Measurements from ENCODE around the gene PROSER2. TPM values are rescaled to one million over a fixed set of nuclear protein-coding genes. Genes with fewer than 3 reads are reported as not detected.

The PROSER2 gene
- total and polyA plus RNA-seq, 8 donors = 1.3 to 16.2 (median 5.7) TPM; not detected in 1

DNA sequence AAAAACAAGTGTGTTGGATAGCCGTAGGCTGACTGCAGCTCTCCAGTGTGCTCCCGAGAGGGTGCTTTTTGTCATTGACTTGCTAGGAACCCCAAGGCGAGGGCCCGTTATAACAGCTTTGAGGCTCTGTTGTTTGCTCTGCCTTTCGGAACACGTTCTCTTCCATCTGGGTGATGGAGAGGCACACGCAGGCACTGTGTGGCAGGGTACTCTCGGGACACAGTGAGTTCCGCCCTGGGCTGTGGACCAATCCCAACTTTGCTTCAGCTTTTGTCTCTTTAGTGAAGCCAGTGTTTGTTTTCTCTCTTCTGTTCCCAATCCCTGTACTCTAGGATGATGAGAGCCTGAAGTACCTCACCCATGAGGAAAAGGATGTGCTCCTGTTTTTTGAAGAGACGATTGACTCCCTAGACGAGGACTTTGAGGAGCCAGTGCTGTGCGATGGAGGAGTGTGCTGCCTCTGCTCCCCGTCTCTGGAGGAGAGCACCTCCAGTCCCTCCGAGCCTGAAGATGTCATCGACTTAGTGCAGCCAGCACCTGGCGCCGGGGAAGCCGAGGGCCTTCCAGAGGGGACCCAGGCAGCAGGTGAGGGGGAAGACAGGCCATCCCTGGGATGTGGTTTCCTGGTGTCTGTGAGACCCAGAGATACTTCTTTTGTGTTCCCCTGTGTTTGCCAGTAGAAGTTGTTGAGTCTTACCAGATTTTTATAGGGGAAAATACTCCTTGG is 43.2 kb downstream of the PROSER2 start:
- peaks cover 0 to 17% (median 0%) of the 10 kb centered on the region in 3 donors for H3K27me3 ChIP-seq
- intact Hi-C loops (cut with DNase I; ENCODE audit: low total_unique reads) = no loop called here
- peaks cover 0 to 15% (median 7%) of the 10 kb centered on the region in 4 donors for H3K4me1 ChIP-seq
- H3K9me3 ChIP-seq = no peaks in the 10 kb centered on the region
- WGBS, 5 donors = 93 to 96% (median 94%) methylated on average over 17 to 18 of the region's 18 CpGs
- TF ChIP-seq POLR2AphosphoS5 (IDR thresholded peaks at IDR 0.05) (no peak), POLR2A (IDR thresholded peaks at IDR 0.05) (no peak), EP300 (IDR thresholded peaks at IDR 0.05) (no peak)
- TF ChIP-seq, protein P1, sequence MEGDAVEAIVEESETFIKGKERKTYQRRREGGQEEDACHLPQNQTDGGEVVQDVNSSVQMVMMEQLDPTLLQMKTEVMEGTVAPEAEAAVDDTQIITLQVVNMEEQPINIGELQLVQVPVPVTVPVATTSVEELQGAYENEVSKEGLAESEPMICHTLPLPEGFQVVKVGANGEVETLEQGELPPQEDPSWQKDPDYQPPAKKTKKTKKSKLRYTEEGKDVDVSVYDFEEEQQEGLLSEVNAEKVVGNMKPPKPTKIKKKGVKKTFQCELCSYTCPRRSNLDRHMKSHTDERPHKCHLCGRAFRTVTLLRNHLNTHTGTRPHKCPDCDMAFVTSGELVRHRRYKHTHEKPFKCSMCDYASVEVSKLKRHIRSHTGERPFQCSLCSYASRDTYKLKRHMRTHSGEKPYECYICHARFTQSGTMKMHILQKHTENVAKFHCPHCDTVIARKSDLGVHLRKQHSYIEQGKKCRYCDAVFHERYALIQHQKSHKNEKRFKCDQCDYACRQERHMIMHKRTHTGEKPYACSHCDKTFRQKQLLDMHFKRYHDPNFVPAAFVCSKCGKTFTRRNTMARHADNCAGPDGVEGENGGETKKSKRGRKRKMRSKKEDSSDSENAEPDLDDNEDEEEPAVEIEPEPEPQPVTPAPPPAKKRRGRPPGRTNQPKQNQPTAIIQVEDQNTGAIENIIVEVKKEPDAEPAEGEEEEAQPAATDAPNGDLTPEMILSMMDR (IDR thresholded peaks at IDR 0.05) = no peak
- no peak for DNase-seq
- H3K4me3 ChIP-seq = no peak overlapping the region
- no peak overlapping the region for H3K27ac ChIP-seq
- H3K36me3 ChIP-seq = peaks cover 0 to 56% (median 45%) of the 10 kb centered on the region in 4 donors

DNA sequence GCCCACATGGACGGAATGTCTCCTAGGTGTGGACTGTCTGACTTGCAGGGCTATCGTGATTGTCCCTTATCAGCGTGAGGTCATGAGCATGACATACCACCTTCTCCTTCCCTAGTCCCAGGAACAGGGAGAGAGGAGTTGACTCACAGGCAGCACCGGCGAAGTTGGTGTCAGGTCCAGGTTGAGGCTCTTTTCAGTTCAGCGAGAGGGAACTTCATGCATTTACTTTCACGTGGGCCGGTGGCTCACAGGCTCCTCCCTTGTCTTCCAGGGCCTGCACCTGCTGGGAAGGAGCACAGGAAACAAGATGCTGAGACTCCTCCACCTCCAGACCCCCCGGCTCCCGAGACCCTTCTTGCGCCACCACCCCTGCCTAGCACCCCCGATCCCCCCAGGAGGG is 46.1 kb downstream of the PROSER2 start:
- Histone ChIP-seq H3K4me1 (peaks cover 2 to 21% (median 10%) of the 10 kb centered on the region in 4 donors), H3K27me3 (peaks cover 0 to 17% (median 0%) of the 10 kb centered on the region in 3 donors), H3K36me3 (peaks cover 0 to 43% (median 33%) of the 10 kb centered on the region in 4 donors), H3K27ac (no peak overlapping the region), H3K4me3 (peak overlapping the region in 1 of 4 donors; percentile 35), H3K9me3 (no peaks in the 10 kb centered on the region)
- intact Hi-C loops (cut with DNase I; ENCODE audit: low total_unique reads) = no loop called here
- no peak for DNase-seq
- no peak for TF ChIP-seq POLR2A (IDR thresholded peaks at IDR 0.05)
- no peak for TF ChIP-seq POLR2AphosphoS5 (IDR thresholded peaks at IDR 0.05)
- no peak for TF ChIP-seq EP300 (IDR thresholded peaks at IDR 0.05)
- TF ChIP-seq, protein P1 (IDR thresholded peaks at IDR 0.05) = no peak
- 81 to 92% (median 88%) methylated on average over 9 to 12 of the region's 12 CpGs for WGBS, 5 donors

DNA sequence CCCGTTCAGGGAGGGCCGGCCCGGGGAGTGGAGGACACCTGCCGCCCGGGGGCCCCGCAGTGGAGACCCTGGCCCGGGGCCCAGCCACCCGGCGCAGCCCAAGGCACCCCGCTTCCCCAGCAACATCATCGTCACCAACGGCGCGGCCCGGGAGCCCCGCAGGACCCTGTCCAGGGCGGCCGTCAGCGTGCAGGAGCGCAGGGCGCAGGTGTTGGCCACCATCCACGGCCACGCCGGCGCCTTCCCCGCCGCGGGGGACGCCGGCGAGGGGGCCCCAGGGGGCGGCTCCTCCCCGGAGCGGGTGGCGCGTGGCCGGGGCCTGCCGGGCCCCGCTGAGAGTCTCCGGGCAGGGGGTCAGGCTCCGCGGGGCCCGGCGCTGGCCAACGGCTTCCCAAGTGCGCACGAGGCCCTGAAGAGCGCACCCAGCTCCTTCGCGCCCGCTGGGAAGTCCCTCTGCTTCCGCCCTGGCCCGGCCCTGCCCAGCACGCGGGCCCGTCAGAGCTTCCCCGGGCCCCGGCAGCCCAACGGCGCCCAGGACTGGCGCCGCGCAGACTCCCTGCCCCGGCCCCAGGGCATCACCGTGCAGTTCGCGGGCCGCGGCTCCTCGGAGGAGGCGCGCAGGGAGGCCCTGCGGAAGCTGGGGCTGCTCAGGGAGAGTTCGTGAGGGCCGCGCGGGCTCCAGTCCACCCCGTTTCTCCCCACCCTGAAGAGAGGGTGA is 46.7 kb downstream of the PROSER2 start:
- Histone ChIP-seq H3K4me3 (peak overlapping the region; percentile 13 to 35 (median 26)), H3K9me3 (no peaks in the 10 kb centered on the region), H3K27ac (no peak overlapping the region), H3K27me3 (peaks cover 0 to 17% (median 0%) of the 10 kb centered on the region in 3 donors), H3K36me3 (peaks cover 0 to 43% (median 33%) of the 10 kb centered on the region in 4 donors), H3K4me1 (peaks cover 9 to 28% (median 17%) of the 10 kb centered on the region in 4 donors)
- intact Hi-C loops (cut with DNase I; ENCODE audit: low total_unique reads) = no loop called here
- TF ChIP-seq POLR2AphosphoS5 (IDR thresholded peaks at IDR 0.05) = no peak
- no peak for TF ChIP-seq EP300 (IDR thresholded peaks at IDR 0.05)
- TF ChIP-seq, protein P1 (IDR thresholded peaks at IDR 0.05) = no peak
- no peak for TF ChIP-seq POLR2A (IDR thresholded peaks at IDR 0.05)
- 56 to 77% (median 66%) methylated on average over 27 to 78 of the region's 78 CpGs for WGBS, 5 donors
- DNase-seq = peak in 1 of 2 donors; percentile 68

DNA sequence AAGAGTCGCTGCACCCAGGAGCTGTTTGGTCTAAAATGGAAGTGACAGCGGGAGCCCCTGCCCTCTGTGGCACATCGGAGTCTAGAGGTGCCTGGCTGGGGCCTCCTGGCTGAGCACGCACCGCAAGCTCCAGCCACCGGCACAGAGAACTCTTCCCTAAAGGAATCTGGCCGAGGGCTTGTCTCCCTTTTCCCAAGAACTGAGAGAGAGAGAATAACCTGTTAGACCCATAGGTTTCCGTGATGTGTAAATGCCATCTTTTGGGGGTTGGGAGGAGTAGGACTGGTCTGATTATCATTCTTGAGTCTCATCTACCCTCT is 47.3 kb downstream of the PROSER2 start:
- Histone ChIP-seq H3K27me3 (peaks cover 0 to 17% (median 0%) of the 10 kb centered on the region in 3 donors), H3K4me3 (peak overlapping the region in 1 of 4 donors; percentile 35), H3K9me3 (no peaks in the 10 kb centered on the region), H3K27ac (no peak overlapping the region), H3K4me1 (peaks cover 14 to 33% (median 22%) of the 10 kb centered on the region in 4 donors), H3K36me3 (peaks cover 0 to 43% (median 33%) of the 10 kb centered on the region in 4 donors)
- 76 to 90% (median 86%) methylated on average over 8 of the region's 8 CpGs for WGBS, 5 donors
- no peak for TF ChIP-seq EP300 (IDR thresholded peaks at IDR 0.05)
- no peak for TF ChIP-seq POLR2AphosphoS5 (IDR thresholded peaks at IDR 0.05)
- no peak for TF ChIP-seq POLR2A (IDR thresholded peaks at IDR 0.05)
- TF ChIP-seq, protein P1 (IDR thresholded peaks at IDR 0.05) = no peak
- no peak for DNase-seq
- intact Hi-C loops (cut with DNase I; ENCODE audit: low total_unique reads) = no loop called here
